GM10248 (cell line): Measurements from ENCODE around the gene BMPR2.
"Not testable (repeated sequence)": the region's sequence is repeated elsewhere in the genome, so short reads cannot be mapped to it uniquely, and the experiment has no call there.

ENCODE experiments used
- CTCF ChIA-PET: fragments of 300-600 bp; sonication (Branson Sonifier 250); formaldehyde crosslinking; extraction: SDS; loops from one replicate; lab custom pipeline; 2021; ENCODE audit warnings: antibody characterized with exemption; lab: Yijun Ruan, JAX
- POLR2A ChIA-PET: fragments of 350-650 bp; sonication (Branson Sonifier 250); formaldehyde crosslinking; extraction: SDS; loops from one replicate; lab custom pipeline; 2020; ENCODE audit warnings: antibody characterized with exemption; lab: Yijun Ruan, JAX
- DNase-seq: peaks from one replicate; pipeline ENCODE4 v3.0.0; 2012; ENCODE audit errors: extremely low spot score
- TF ChIP-seq, protein P1 (sequence below): IDR thresholded peaks from 2 replicates; pipeline ENCODE4 v1.5.1; 2012; ENCODE audit warnings: mild to moderate bottlenecking, low read depth; ENCODE audit errors: extremely low read depth, missing control alignments, control extremely low read depth

BMPR2 gene

DNA sequence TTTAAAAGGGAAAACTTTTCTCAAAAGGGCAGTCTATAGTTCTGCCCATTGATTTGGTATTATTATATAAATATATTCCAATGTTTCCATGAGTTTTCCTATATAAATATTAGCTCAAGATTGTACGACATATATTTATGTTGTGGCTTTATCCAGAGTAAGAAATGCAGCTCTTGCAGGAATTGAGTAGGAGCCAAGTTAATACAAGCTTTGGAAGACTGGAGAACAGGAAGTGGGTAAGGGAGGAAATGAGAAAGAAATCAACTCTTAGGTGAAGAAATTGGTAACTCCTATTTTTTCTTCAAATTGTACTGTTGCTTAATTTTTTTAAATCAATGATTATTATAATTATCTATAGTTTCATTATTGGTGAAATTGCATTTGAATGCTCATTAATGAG is 153.3 kb downstream of the BMPR2 start:
- CTCF ChIA-PET = no interaction called here
- no peak for DNase-seq

DNA sequence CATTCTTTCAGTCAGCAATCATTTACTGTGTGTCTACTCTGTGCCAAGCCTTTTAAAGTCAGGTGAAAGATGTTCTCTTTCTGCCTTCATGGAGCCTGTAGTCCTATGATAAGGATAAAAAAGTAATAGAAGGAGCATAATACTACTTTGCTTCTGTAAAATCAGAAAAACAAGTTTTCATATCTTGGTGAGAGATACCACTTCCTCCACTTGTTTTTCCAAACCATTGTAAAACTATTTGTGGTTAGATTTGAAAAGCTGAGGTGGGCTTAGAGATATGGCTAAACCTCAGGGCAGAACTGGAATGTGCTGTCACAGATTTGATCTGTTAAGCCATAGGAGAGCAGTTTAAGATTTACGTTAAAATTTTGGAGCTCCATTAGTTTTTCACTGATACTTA is 153.9 kb downstream of the BMPR2 start:
- TF ChIP-seq, protein P1, sequence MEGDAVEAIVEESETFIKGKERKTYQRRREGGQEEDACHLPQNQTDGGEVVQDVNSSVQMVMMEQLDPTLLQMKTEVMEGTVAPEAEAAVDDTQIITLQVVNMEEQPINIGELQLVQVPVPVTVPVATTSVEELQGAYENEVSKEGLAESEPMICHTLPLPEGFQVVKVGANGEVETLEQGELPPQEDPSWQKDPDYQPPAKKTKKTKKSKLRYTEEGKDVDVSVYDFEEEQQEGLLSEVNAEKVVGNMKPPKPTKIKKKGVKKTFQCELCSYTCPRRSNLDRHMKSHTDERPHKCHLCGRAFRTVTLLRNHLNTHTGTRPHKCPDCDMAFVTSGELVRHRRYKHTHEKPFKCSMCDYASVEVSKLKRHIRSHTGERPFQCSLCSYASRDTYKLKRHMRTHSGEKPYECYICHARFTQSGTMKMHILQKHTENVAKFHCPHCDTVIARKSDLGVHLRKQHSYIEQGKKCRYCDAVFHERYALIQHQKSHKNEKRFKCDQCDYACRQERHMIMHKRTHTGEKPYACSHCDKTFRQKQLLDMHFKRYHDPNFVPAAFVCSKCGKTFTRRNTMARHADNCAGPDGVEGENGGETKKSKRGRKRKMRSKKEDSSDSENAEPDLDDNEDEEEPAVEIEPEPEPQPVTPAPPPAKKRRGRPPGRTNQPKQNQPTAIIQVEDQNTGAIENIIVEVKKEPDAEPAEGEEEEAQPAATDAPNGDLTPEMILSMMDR = no peak
- DNase-seq = no peak
- CTCF ChIA-PET = no interaction called here
- POLR2A ChIA-PET = no interaction called here

More for the DNA sequence above, 153.3 kb downstream of the BMPR2 start:
- TF ChIP-seq, protein P1 = no peak
- POLR2A ChIA-PET = no interaction called here

DNA sequence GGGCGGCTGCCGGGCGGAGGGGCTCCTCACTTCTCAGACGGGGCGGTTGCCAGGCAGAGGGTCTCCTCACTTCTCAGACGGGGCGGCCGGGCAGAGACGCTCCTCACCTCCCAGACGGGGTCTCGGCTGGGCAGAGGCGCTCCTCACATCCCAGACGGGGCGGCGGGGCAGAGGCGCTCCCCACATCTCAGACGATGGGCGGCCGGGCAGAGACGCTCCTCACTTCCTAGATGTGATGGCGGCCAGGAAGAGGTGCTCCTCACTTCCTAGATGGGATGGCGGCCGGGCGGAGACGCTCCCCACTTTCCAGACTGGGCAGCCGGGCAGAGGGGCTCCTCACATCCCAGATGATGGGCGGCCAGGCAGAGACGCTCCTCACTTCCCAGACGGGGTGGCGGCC is 159.2 kb downstream of the BMPR2 start:
- CTCF ChIA-PET, POLR2A ChIA-PET, DNase-seq: not testable (repeated sequence)

DNA sequence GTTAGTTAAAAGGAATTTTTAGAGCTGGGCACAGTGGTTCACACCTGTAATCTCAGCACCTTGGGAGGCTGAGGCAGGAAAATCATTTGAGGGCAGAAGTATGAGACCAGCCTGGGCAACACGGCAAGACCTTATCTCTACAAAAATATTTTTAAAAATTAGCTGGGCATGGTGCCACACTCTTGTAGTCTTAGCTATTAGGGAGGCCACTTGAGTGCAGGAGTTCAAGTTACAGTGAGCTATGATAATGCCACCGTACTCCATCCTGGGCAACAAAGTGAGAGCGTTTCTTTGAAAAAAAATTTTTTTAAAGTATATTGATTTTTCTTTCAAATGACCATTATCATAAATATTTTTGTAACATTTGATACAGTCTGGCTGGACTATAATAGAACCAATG is 165.0 kb downstream of the BMPR2 start:
- DNase-seq = no peak
- TF ChIP-seq, protein P1 = no peak
- ChIA-PET CTCF (no interaction called here), POLR2A (interaction anchor here (0.6 kb wide), 1 partner anchor 272 kb away, joined by 3 read pairs; no protein-coding TSS in a partner anchor)

DNA sequence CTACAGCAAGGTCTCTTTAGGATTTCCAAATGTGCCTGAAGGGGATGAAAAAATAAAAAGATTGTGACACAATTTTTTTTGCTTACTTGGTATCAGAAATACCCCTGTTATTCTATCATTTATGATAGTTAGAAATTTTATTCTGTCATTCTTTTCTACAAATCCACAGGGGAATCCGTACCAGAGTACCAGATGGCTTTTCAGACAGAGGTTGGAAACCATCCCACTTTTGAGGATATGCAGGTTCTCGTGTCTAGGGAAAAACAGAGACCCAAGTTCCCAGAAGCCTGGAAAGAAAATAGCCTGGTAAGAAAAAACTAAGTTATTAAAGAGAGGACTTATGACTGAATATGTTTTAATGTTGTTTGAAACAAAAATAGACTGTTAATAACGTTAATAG is 166.0 kb downstream of the BMPR2 start:
- TF ChIP-seq, protein P1 = no peak
- ChIA-PET CTCF (no interaction called here), POLR2A (no interaction called here)
- no peak for DNase-seq

DNA sequence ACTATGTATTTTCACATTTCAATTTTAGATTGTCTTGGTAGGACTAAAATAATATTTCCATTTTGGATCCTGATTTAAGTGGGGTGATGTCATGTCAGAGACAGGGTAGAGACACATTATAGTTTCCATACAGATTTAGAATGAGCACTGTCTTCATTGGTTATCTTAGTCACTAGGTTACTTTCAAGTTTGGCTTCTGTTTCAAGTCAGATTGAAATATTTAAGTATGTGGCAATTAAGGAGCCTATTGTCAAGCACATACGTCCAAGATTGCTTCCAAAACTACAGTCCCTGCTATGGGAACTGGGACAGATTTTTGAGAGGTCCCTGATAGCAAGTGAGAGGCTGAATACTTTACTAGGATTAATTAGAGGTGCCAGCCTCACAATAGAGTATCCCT is 169.4 kb downstream of the BMPR2 start:
- TF ChIP-seq, protein P1 = no peak
- DNase-seq = peak; percentile 42
- POLR2A ChIA-PET = no interaction called here
- CTCF ChIA-PET = interaction anchor here (0.7 to 1.3 kb wide), 3 partner anchors 13 to 31 kb away, joined by 3 to 4 read pairs (median 3); no protein-coding TSS in a partner anchor

DNA sequence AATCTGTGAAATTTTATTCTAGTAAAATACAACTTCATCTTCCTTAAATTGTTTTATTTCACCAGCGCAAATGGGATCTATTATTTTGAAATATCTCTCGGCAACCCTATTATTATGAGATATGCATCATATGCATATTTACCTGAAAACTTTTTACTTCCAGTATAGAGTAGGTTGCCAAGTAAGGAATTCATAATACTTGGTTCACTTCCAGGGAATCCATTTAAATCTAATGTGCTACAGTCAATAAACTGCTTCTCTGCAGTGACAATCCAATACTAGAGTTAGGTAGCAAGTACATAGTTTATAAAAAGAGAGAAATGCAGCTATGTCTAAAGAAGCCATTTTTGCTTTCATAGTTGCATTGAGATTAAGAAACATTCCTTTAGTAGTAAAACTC is 169.8 kb downstream of the BMPR2 start:
- ChIA-PET POLR2A (no interaction called here), CTCF (interaction anchor here (0.7 to 1.0 kb wide), 2 partner anchors 14 to 21 kb away, joined by 3 read pairs; no protein-coding TSS in a partner anchor)
- TF ChIP-seq, protein P1 = no peak
- no peak for DNase-seq

DNA sequence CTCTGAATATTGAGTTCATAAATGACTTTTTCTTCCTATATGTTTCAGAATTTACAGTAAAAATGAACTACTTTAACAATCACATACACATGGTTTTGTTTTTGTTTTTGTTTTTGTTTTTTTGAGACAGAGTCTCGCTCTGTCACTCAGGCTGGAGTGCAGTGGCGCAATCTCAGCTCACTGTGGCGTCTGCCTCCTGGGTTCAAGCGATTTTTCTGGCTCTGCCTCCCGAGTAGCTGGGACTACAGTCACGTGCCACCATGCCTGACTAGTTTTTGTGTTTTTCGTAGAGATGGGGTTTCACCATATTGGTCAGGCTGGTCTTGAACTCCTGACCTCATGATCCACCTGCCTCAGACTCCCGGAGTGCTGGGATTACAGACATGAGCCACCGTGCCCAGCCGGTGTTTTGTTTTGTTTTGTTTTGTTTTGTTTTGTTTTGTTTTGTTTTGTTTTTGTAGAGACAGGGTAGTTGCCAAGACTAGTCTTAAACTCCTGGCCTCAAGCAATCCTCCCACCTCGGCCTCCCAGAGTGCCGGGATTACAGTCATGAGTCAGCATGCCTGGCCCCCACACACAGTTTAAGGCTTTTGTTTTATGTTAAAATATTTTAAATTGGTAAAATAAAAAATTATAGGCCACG is 170.5 kb downstream of the BMPR2 start:
- CTCF ChIA-PET = interaction anchor here (0.7 to 1.0 kb wide), 2 partner anchors 14 to 20 kb away, joined by 3 read pairs; no protein-coding TSS in a partner anchor
- DNase-seq, POLR2A ChIA-PET: not testable (repeated sequence)
